Ishikawa (cell line): ENCODE measurements around the gene SERAC1.

Experiments
- EP300 ChIP-seq: IDR thresholded peaks from 2 replicates; pipeline ENCODE4 v1.6.1; 2012; ENCODE audit warnings: borderline replicate concordance
- RAD21 ChIP-seq: IDR thresholded peaks from 2 replicates; pipeline ENCODE4 v1.6.1; 2012; ENCODE audit warnings: low read depth
- TCF12 ChIP-seq: IDR thresholded peaks from 2 replicates; pipeline ENCODE4 v1.6.1; 2012; ENCODE audit warnings: low read depth
- YY1 ChIP-seq: IDR thresholded peaks from 2 replicates; pipeline ENCODE4 v1.6.1; 2012; ENCODE audit warnings: low read depth
- TF ChIP-seq, protein P1 (sequence below): IDR thresholded peaks from 2 replicates; pipeline ENCODE4 v1.6.1; 2012; ENCODE audit warnings: low read depth, mild to moderate bottlenecking
- TF ChIP-seq, protein P2 (sequence below): IDR thresholded peaks from 2 replicates; pipeline ENCODE4 v1.6.1; 2012
- TF ChIP-seq, protein P3 (sequence below): IDR thresholded peaks from 2 replicates; pipeline ENCODE4 v1.6.1; 2012

DNA sequence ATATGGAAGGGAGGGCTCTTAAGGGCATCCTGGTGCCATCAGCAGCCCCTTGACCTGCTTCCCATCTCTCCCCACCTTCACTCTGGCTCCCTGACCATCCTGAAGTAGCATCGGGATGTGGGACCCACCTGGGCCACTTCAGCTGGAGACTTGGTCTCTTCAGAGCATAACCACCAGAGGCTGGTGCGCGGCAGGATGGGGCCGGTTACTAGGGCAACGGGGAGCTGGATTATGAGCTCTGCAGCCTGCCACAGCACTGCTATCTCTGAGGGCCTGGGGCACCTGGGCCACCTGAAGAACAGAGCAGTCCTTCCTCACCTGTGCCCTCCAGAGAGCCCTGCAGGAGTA, 106.7 kb downstream of the SERAC1 start:
- TF ChIP-seq EP300 (no peak), YY1 (no peak), RAD21 (no peak), TCF12 (no peak)
- TF ChIP-seq, protein P1, sequence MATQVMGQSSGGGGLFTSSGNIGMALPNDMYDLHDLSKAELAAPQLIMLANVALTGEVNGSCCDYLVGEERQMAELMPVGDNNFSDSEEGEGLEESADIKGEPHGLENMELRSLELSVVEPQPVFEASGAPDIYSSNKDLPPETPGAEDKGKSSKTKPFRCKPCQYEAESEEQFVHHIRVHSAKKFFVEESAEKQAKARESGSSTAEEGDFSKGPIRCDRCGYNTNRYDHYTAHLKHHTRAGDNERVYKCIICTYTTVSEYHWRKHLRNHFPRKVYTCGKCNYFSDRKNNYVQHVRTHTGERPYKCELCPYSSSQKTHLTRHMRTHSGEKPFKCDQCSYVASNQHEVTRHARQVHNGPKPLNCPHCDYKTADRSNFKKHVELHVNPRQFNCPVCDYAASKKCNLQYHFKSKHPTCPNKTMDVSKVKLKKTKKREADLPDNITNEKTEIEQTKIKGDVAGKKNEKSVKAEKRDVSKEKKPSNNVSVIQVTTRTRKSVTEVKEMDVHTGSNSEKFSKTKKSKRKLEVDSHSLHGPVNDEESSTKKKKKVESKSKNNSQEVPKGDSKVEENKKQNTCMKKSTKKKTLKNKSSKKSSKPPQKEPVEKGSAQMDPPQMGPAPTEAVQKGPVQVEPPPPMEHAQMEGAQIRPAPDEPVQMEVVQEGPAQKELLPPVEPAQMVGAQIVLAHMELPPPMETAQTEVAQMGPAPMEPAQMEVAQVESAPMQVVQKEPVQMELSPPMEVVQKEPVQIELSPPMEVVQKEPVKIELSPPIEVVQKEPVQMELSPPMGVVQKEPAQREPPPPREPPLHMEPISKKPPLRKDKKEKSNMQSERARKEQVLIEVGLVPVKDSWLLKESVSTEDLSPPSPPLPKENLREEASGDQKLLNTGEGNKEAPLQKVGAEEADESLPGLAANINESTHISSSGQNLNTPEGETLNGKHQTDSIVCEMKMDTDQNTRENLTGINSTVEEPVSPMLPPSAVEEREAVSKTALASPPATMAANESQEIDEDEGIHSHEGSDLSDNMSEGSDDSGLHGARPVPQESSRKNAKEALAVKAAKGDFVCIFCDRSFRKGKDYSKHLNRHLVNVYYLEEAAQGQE, result no peak
- TF ChIP-seq, protein P2, sequence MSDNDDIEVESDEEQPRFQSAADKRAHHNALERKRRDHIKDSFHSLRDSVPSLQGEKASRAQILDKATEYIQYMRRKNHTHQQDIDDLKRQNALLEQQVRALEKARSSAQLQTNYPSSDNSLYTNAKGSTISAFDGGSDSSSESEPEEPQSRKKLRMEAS, result no peak
- TF ChIP-seq, protein P3, sequence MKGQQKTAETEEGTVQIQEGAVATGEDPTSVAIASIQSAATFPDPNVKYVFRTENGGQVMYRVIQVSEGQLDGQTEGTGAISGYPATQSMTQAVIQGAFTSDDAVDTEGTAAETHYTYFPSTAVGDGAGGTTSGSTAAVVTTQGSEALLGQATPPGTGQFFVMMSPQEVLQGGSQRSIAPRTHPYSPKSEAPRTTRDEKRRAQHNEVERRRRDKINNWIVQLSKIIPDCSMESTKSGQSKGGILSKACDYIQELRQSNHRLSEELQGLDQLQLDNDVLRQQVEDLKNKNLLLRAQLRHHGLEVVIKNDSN, result no peak
